Heart left ventricle (tissue), 13 donors: ENCODE results near the gene DYNC1LI1.

ENCODE experiments used
- POLR2A ChIP-seq, 2 donors: fragments of 450-650 bp; IDR thresholded peaks; one replicate each; pipeline ENCODE4 v1.6.1; 2017; ENCODE audit warnings: antibody characterized with exemption in 2 of 2, mild to moderate bottlenecking in 2 of 2, moderate library complexity in 2 of 2
- TF ChIP-seq, protein P1 (sequence below), 12 donors: fragments of 200-600 bp; sonication (generic) in 4 of 12; IDR thresholded peaks; one replicate each; pipeline versions ENCODE4 v1.5.0 to v1.8.0; 2018 to 2022; ENCODE audit warnings: antibody characterized with exemption in 12 of 12, mild to moderate bottlenecking in 5 of 12
- donor health status: ischemic (EF 13 %, LVEDD 7.1; RV severe dilation, severe dysfunction).
- donor health status: DM: no; HTN: yes; CAD: no.
- donor health status: DM: no; HTN: no; CAD: no.
- donor health status: ischemic (EF 25% LVEDD 6.9; RV normal size, moderate dysfunction).
- donor health status: ischemic (EF 25% LVEDD 5.7; RV mildly dilated, moderate dysfunction).
- donor health status: ischemic (EF 35%, LVEDD 5.7; RV mildly dilated, moderate dysfunction).
- donor health status: nonischemic (EF 11% LVEDD 7.7; RV severe dilation, severe dysfunction).
- donor health status: DM: yes; HTN: yes; CAD: no.
- donor health status: PGD.
- donor health status: ischemic (EF 29% LVEDD 5.4; RV normal size, mild dysfunction).
- donor health status: nonischemic (EF 23%, LVEDD 6.1; RV moderate dilation, normal function).

GRCh38 chr3:32508711-32509110 is 61.9 kb downstream of the DYNC1LI1 start:
- TF ChIP-seq, protein P1, sequence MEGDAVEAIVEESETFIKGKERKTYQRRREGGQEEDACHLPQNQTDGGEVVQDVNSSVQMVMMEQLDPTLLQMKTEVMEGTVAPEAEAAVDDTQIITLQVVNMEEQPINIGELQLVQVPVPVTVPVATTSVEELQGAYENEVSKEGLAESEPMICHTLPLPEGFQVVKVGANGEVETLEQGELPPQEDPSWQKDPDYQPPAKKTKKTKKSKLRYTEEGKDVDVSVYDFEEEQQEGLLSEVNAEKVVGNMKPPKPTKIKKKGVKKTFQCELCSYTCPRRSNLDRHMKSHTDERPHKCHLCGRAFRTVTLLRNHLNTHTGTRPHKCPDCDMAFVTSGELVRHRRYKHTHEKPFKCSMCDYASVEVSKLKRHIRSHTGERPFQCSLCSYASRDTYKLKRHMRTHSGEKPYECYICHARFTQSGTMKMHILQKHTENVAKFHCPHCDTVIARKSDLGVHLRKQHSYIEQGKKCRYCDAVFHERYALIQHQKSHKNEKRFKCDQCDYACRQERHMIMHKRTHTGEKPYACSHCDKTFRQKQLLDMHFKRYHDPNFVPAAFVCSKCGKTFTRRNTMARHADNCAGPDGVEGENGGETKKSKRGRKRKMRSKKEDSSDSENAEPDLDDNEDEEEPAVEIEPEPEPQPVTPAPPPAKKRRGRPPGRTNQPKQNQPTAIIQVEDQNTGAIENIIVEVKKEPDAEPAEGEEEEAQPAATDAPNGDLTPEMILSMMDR (IDR thresholded peaks at IDR 0.05), result no peak
- TF ChIP-seq POLR2A (IDR thresholded peaks at IDR 0.05), result no peak
